Right renal cortex interstitium (tissue), 3 donors: ENCODE measurements around the gene PMF1. TPM values are rescaled to one million over a fixed set of nuclear protein-coding genes. Genes with fewer than 3 reads are reported as not detected.
"Not testable (repeated sequence)": the region's sequence is repeated elsewhere in the genome, so short reads cannot be mapped to it uniquely, and the experiment has no call there.

Source experiments
- DNase-seq, 3 donors: peaks; one replicate each; pipeline ENCODE4 v3.0.0-alpha.2; 2013; ENCODE audit warnings: low read depth in 3 of 3, low spot score in 2 of 3
- polyA plus RNA-seq, 3 donors: library from polyadenylated mRNA; unstranded; fragments of 120-200 nt; gene quantifications; one replicate each; pipeline ENCODE4 v1.2.1, GENCODE V29; 2013; ENCODE audit not compliant: insufficient read length in 3 of 3

The PMF1 gene, protein sequence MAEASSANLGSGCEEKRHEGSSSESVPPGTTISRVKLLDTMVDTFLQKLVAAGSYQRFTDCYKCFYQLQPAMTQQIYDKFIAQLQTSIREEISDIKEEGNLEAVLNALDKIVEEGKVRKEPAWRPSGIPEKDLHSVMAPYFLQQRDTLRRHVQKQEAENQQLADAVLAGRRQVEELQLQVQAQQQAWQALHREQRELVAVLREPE
- polyA plus RNA-seq, result 10 to 100 TPM; 77.2 to 85.1 (median 81.0) TPM

DNA sequence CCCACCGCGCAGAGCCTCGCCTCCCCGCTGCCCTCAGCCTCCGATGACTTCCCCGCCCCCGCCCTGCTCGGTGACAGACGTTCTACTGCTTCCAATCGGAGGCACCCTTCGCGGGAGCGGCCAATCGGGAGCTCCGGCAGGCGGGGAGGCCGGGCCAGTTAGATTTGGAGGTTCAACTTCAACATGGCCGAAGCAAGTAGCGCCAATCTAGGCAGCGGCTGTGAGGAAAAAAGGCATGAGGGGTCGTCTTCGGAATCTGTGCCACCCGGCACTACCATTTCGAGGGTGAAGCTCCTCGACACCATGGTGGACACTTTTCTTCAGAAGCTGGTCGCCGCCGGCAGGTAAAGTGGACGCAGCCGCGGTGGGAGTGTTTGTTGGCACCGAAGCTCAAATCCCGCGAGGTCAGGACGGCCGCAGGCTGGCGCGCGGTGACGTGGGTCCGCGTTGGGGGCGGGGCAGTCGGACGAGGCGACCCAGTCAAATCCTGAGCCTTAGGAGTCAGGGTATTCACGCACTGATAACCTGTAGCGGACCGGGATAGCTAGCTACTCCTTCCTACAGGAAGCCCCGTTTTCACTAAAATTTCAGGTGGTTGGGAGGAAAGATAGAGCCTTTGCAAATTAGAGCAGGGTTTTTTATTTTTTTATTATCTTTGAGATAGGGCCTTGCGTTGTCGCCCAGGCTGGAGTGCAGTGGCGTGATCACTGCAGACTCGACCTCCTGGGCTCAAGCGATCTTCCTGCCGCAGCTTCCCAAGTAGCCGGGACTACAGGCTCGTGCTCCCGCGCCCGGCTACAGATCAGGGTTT is at the start of gene PMF1:
Gene PMF1 (plus strand): TSS at position 175 of the 811 bp plus-strand sequence. CDS start 9 bp downstream, at position 184.
- DNase-seq, result peak; percentile 92 to 95 (median 93)

DNA sequence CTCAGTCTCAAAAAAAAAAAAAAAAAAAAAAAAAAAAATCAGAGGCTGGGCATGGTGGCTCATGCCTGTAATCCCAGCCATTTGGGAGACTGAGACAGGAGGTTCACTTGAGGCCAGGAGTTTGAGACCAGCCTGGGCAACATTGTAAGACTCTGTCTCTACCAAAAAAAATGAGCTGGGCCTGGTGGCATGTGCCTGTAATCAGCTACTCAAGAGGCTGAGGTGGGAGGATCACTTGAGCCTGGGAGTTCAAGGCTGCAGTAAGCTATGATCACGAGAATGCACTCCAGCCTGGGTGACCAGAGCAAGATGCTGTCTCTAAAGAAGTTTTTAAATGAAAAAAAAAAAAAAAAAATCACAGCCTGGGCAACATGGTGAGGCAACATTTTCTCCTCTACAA is 49.1 kb upstream of the PMF1 start:
- DNase-seq, result no peak

DNA sequence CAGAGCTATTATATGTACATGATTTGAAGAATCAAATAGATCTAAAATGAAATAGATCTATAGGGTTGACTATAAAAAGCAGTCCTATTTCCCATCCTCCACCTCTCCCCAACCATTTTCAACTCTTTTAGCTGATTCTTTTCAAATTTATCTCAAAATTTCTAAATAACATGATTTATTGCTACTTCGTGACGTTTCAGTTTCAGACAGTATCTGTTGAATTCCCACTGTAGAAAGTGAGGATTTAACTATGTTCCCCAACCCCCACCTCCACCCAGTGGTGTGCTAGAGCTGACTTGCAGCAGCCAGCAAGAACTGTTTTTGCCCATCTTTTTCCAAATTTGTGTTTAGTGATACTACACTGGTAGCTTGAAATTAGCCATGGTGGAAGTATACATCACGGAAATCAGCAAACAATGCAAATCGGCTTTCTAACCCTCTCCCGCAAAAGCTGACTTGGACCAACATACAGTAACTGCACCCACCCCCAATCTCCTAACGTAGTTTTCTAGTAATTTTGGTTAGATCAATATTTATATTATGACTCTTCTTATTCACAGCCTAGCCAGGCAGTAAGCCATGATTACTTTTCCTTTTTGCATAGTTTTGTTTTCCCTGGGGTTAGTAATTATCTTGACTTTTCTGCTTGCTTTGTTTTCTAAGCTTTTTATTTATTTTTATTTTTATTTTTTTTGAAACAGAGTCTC is 48.5 kb upstream of the PMF1 start:
- no peak for DNase-seq

DNA sequence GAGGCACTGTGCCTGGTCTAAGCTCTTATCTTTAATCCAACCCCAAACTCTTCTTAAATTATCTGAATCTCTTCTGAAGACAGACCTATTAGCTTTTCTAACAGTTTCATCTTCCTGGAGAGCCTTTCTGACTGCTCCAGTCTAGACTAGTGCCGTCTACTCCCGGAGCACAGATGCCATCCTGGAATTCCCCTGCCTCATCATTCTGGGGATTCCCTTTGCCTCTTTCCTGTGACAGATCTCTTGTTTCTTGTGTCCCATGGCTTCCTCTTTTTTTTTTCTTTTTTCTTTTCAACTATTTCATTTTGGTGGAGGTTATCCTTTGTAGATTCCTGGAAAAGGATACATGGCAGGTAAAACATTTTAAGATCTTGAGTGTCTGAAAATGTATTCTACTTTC is 47.7 kb upstream of the PMF1 start:
- no peak for DNase-seq

DNA sequence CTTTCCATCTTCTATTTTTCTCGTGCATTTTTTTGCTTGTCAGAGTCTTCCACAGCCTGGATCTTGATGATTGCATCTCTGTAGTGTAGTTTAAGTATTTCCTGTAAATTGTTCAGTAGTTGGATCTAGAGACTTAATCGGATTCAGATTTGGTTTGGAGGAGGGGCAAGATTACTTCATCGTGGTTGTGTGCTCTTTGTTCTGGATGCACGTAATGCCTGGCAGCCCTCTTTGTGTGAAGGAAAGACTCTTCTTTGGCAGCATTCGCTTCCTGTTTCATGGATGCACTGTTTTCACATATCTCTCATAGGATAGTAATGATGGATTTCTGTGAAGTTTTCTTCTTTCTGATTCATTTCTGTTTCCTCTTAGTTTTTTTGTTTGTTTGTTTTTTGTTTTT is 45.3 kb upstream of the PMF1 start:
- DNase-seq, result no peak

DNA sequence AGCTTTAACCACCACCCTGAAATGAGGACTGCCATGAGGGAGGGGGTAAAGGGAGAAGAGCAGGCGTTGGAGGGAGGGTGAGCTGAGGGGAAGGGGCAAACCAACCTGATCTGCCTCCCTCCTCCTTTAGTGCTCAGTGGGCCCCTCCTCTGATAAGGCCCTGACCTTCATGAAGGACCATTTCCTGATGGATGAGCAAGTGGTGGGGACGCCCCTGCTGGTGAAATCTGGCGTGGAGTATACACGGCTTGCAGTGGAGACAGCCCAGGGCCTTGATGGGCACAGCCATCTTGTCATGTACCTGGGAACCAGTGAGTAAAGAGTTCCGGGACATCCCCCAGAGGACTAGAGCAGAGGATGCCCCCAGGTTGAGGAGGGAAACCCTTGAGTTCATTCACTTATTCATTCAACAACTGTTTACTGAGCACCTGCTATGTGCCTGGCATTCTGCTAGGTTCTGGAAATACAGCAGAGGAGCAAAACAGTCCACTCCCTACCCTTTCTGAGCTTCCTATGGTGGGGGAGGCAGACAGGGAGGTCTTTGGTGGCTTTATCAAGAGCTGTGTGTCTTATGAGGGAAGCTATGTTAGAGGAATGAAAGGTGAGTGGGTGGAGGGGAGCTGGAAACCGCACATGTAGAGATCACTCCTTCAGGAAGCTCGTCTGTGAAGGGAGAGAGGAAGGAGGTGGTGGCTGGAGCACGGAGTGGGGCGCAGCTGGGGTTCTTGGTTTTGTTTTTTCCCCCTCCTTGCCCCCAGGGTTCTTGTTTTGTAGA is 39.9 kb upstream of the PMF1 start:
- DNase-seq, result no peak

DNA sequence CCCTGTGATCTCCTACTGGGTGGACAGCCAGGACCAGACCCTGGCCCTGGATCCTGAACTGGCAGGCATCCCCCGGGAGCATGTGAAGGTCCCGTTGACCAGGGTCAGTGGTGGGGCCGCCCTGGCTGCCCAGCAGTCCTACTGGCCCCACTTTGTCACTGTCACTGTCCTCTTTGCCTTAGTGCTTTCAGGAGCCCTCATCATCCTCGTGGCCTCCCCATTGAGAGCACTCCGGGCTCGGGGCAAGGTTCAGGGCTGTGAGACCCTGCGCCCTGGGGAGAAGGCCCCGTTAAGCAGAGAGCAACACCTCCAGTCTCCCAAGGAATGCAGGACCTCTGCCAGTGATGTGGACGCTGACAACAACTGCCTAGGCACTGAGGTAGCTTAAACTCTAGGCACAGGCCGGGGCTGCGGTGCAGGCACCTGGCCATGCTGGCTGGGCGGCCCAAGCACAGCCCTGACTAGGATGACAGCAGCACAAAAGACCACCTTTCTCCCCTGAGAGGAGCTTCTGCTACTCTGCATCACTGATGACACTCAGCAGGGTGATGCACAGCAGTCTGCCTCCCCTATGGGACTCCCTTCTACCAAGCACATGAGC is 36.1 kb upstream of the PMF1 start:
- DNase-seq, result no peak

DNA sequence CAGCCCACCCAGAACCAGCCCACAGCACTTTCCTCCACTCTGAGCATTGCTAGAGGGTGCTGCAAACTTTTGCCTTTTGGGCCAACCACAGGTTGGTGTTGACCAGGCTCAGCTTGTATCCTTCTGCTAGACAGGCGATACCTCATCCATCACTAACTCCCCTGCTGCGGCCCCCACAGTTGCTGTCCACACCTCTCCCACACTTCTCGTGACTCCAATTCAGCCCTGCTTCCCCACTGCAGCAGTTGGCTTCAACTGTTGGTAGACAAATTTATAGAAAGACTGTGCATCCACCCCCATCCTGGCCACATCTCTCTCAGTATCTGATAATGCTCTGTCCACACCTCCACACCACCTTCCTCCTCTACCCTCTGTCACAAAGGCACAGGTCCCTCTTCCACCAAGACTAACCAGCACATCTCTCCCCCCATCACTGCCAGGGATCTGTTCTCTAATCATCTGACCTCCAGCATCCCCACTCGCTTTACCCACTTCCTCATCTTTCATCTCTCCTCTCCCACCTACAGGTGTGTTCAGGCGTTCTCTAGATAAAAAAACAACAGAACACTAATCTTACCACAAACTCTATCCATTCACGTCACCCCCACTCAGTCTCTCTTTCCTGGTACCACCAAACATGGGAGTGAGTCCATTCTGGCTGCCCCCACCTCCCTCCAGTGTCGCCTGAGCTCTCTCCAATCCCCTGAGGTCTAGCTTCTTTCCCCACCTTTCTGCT is 34.7 kb upstream of the PMF1 start:
- no peak for DNase-seq

DNA sequence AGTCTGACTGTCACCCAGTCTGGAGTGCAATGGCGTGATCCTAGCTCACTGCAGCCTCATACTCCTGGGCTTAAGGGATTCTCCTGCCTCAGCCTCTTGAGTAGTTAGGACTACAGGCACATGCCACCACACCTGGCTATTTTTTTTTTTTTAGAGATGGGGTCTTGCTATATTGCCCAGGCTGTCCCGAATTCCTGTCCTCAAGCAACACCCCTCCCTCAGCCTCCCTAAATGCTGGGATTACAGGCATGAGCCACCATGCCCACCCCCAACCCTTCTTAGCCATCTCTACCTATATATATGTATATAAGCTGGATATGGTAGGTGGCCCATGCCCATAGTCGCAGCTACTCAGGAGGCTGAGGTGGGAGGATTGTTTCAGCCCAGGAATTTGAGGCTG is 32.3 kb upstream of the PMF1 start:
- no peak for DNase-seq

DNA sequence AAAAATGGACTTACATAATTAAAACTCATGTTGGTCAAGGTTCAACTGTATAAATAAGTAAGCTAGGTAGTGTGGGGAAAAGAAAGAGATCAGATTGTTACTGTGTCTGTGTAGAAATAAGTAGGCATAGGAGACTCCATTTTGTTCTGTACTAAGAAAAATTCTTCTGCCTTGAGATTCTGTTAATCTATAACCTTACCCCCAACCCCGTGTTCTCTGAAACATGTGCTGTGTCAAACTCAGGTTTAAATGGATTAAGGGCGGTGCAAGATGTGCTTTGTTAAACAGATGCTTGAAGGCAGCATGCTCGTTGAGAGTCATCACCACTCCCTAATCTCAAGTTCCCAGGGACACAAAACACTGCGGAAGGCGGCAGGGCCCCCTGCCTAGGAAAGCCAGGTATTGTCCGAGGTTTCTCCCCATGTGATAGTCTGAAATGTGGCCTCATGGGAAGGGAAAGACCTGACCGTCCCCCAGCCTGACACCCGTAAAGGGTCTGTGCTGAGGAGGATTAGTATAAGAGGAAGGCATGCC is 31.3 kb upstream of the PMF1 start:
- DNase-seq, result not testable (repeated sequence)

DNA sequence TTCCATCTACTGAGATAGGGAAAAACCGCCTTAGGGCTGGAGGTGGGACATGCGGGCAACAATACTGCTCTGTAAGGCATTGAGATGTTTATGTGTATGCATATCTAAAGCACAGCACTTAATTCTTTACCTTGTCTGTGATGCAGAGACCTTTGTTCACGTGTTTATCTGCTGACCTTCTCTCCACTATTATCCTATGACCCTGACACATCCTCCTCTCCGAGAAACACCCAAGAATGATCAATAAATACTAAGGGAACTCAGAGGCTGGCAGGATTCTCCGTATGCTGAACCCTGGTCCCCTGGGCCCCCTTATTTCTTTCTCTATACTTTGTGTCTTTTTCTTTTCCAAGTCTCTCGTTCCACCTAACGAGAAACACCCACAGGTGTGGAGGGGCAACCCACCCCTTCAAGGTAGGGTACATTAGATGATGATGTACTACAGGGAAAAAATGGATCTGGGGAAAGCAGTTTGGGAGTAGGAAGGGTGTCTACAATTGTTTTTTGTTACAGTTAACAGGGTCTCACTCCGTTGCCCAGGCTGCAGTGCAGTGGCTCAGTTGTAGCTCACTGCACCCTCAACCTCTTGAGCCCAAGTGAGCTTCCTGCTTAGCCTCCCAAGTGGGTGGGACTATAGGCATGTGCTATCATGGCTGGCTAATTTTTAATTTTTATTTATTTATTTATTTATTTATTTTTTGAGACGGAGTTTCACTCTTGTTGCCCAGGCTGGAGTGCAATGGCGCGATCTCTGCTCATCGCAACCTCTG is 30.6 kb upstream of the PMF1 start:
- not testable (repeated sequence) for DNase-seq

DNA sequence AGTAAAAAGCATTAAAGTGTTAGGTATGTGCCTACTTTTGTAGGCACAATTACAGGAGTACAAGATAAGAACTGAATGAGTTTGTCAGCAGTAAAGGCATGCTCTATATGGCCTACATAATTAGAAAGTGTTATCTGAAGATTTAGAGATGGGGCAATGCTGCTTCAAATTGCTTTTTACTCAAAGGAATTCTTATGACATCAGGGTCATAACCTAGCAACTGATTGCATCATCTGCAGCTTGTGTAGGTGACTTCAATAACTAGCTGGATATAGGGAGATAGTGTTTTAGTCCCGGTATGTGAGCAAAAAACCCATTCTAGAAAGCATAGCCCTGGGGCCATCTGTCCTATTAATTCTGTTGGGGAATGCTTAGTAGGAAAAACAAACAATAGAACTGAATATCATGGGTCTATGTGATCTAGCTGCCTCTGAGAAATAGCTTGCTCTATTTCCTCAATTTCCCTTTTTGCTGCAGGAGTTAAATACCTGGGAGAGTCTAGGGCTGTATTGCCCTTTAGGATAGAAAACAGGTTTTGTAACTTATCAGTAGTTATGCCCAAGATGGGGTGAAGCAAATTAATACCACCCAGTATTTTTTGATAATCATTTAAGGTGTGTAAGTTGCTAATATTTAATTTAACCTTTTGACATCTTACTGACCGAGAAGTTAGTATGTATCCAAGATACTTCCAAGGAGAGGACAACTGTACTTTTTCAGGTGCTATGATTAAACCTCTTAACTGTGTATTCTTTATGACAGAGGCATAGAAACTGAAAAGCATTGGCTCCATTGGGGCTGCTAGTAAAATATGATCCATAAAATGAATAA is 26.2 kb upstream of the PMF1 start:
- DNase-seq, result not testable (repeated sequence)

DNA sequence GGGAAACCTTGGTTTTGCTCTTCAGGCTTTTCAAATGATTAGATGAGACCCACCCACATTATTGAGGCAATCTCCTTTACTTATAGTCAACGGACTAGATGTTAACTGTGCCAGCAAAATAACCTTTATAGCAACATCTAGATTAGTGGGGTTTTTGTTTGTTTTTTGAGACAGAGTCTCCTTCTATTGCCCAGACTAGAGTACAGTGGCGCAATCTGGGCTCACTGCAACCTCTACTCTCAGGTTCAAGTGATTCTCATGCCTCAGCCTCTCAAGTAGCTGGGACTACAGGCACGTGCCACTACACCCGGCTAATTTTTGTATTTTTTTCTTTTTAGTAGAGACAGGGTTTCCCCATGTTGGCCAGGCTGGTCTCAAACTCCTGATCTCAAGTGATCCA is 22.5 kb upstream of the PMF1 start:
- DNase-seq, result not testable (repeated sequence)

DNA sequence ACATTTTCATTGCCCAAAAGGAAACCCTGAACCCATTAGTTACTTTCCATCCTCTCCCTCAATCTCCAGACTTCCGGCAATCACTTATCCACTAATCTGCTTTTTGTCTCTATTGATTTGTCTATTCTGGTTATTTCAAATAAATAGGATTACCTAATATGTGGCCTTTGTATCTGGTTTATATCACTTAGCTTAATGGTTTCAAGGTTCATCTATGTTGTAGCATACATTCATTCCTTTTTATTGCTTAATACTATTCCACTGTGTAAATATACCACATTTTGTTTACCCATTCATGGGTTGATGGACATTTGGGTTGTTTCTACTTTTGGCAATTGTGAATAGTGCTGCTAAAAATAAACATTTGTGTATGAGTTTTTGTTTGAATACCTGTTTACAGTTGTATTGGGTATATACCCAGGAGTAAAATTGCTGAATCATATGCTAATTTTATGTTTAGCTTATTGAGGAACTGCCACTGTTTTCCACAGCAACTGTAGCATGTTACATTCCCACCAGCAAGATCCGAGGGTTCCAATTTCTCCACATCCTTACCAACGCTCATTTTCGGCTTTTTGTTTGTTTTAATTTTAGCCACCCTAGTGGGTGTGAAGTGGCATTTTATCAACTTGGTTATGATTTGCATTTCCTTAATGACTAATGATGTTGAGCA is 21.4 kb upstream of the PMF1 start:
- no peak for DNase-seq

DNA sequence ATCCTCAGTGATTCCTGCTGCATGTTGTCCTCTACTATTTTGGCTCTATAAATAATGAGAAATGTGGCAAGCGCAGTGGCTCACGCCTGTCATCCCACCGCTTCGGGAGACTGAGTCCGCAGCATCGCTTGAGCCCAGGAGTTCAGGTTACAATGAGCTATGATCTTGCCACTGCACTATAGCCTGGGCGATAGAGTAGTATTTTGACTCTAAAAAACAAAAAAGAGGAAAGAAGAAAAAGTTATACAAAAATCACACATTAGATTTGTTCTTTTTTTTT is 19.7 kb upstream of the PMF1 start:
- no peak for DNase-seq

DNA sequence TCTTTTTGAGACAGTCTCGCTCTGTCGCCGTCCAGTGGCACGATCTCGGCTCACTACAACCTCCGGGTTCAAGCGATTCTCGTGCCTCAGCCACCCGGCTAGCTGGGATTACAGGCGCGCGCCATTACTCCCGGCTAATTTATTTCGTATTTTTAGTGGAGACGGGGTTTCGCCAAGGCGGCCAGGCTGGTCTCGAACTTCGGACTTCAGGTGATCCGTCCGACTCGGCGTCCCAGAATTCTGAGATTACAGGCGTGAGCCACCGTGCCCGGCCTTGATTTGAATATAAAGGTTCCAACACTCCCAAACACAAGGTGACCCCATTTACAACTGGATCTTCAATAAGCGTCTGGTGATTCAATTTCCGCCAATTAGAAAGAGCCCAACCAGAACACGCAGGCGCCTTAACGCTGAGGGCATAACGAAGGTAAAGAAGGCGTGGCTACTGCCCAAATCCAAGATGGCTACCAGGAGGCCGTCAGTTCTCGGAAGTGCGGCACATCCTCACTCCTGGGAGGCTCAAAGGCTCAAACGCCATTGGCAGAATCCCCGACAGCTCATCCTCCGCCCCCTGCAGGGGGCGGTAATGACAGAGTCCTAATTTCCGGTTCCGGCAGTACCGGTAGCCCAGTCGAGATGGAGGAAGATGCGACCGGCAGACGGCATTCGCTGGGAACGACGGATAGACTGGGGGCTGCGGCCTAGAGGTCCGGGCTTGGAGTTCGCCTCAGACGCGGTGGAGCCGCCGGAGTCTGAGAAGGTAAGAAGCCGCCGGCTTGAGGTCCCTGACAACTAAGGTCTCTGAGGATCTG is 19.1 kb upstream of the PMF1 start, which contains the start of gene SLC25A44:
Gene SLC25A44 (plus strand): TSS at position 617 of the 812 bp plus-strand sequence. CDS start 5,744 bp downstream, outside the sequence.
- DNase-seq, result peak; percentile 98 to 99 (median 99)

DNA sequence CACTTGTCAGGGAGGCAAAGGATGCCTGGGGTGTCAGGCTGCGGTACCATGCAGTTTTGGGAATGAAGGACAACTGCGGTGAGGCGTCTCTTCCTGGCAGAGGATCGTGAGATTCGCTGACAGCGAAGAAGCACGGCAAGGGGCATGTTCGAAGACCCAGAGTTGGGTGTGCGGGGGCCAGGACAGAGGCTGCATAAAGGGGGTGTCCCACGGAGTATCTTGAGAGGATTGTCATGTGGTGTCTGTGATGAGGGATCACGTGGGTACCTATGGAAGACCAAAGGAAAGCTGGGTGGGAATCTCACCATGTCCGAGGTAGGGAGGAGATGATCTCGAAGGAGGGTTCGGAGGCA is 18.5 kb upstream of the PMF1 start:
- no peak for DNase-seq
